HepG2 (cell line): ENCODE measurements around the gene SLCO4A1. TPM values are rescaled to one million over a fixed set of nuclear protein-coding genes. Genes with fewer than 3 reads are reported as not detected.

Experiments
- ASH2L ChIP-seq: fragments of 300-600, 200-600 bp; sonication (generic); IDR thresholded peaks from 2 replicates; pipeline ENCODE4 v1.7.0; 2017; ENCODE audit warnings: low read depth, mild to moderate bottlenecking, moderate library complexity, mixed read lengths, low read length; ENCODE audit not compliant: insufficient read length
- BRD4 ChIP-seq: sonication (generic); formaldehyde crosslinking; IDR thresholded peaks from 2 replicates; pipeline ENCODE4 v1.4.0; 2020; ENCODE audit warnings: missing genetic modification reagents
- EED ChIP-seq: sonication (generic); formaldehyde crosslinking; IDR thresholded peaks from 2 replicates; pipeline ENCODE4 v1.5.0; 2020; ENCODE audit warnings: mild to moderate bottlenecking, missing genetic modification reagents
- ETS1 ChIP-seq: sonication (generic); formaldehyde crosslinking; IDR thresholded peaks from 2 replicates; pipeline ENCODE4 v1.4.0; 2020; ENCODE audit warnings: missing genetic modification reagents
- FUBP1 ChIP-seq: sonication (generic); formaldehyde crosslinking; IDR thresholded peaks from 2 replicates; pipeline ENCODE4 v1.5.1; 2020; ENCODE audit warnings: missing genetic modification reagents, mild to moderate bottlenecking, borderline replicate concordance
- ISL2 ChIP-seq: sonication (generic); formaldehyde crosslinking; IDR thresholded peaks from 2 replicates; pipeline ENCODE4 v1.5.0; 2020; ENCODE audit warnings: missing genetic modification reagents
- MTF2 ChIP-seq: sonication (generic); formaldehyde crosslinking; IDR thresholded peaks from 2 replicates; pipeline ENCODE4 v1.5.0; 2020; ENCODE audit warnings: missing genetic modification reagents, borderline replicate concordance
- MXD1 ChIP-seq: sonication (generic); formaldehyde crosslinking; IDR thresholded peaks from 2 replicates; pipeline ENCODE4 v1.4.0; 2020; ENCODE audit warnings: mild to moderate bottlenecking, missing genetic modification reagents
- NCOA1 ChIP-seq: sonication (generic); formaldehyde crosslinking; IDR thresholded peaks from 2 replicates; pipeline ENCODE4 v1.9.0; 2021; ENCODE audit warnings: missing genetic modification reagents
- REST ChIP-seq, 2 experiments: IDR thresholded peaks; 2 replicates each; pipeline ENCODE4 v1.6.1; 2011 to 2012; ENCODE audit warnings: low read length in 2 of 2, borderline replicate concordance in 1 of 2, low read depth in 1 of 2, mild to moderate bottlenecking in 1 of 2, moderate library complexity in 1 of 2
- SMAD3 ChIP-seq: sonication (generic); formaldehyde crosslinking; IDR thresholded peaks from 2 replicates; pipeline ENCODE4 v1.4.0; 2020; ENCODE audit warnings: missing genetic modification reagents
- TBP ChIP-seq: sonication (generic); formaldehyde crosslinking; IDR thresholded peaks from 2 replicates; pipeline ENCODE4 v1.5.0; 2020; ENCODE audit warnings: missing genetic modification reagents
- ZBTB1 ChIP-seq: sonication (generic); formaldehyde crosslinking; IDR thresholded peaks from 2 replicates; pipeline ENCODE4 v1.4.0; 2020; ENCODE audit warnings: missing genetic modification reagents, borderline replicate concordance
- ZBTB2 ChIP-seq: sonication (generic); formaldehyde crosslinking; IDR thresholded peaks from 2 replicates; pipeline ENCODE4 v1.8.0; 2022; ENCODE audit warnings: low read depth, missing genetic modification reagents
- ZBTB42 ChIP-seq: sonication (generic); formaldehyde crosslinking; IDR thresholded peaks from 2 replicates; pipeline ENCODE4 v1.5.0; 2020; ENCODE audit warnings: mild to moderate bottlenecking, missing genetic modification reagents
- ZBTB7A ChIP-seq: sonication (generic); formaldehyde crosslinking; IDR thresholded peaks from 2 replicates; pipeline ENCODE4 v1.8.0; 2022; ENCODE audit warnings: mild to moderate bottlenecking, missing genetic modification reagents
- ZNF3 ChIP-seq: IDR thresholded peaks from 2 replicates; pipeline ENCODE4 v1.7.0; 2017; ENCODE audit warnings: inconsistent platforms
- ZNF350 ChIP-seq: sonication (generic); formaldehyde crosslinking; IDR thresholded peaks from 2 replicates; pipeline ENCODE4 v1.4.0; 2020; ENCODE audit warnings: mild to moderate bottlenecking, low read depth, missing genetic modification reagents, borderline replicate concordance
- ZNF552 ChIP-seq: sonication (generic); formaldehyde crosslinking; IDR thresholded peaks from 2 replicates; pipeline ENCODE4 v1.9.0; 2022; ENCODE audit warnings: missing genetic modification reagents, mild to moderate bottlenecking, borderline replicate concordance
- ZNF558 ChIP-seq: sonication (generic); formaldehyde crosslinking; IDR thresholded peaks from 2 replicates; pipeline ENCODE4 v1.9.0; 2022; ENCODE audit warnings: mild to moderate bottlenecking, missing genetic modification reagents, borderline replicate concordance
- ZSCAN25 ChIP-seq: sonication (generic); formaldehyde crosslinking; IDR thresholded peaks from 2 replicates; pipeline ENCODE4 v1.8.0; 2022; ENCODE audit warnings: mild to moderate bottlenecking, missing genetic modification reagents
- polyA plus RNA-seq, 8 experiments: library from polyadenylated mRNA; depleted of rRNA in 3 of 8; stranded (reverse) in 7 of 8; unstranded in 1 of 8; fragments of >200 nt; fragmentation: Illumina TruSeq in 4 of 8; extraction: Trizol in 4 of 8; gene quantifications; 2 replicates each; pipeline versions ENCODE4 v1.2.1 to v1.2.3, GENCODE V29; 2011 to 2016; ENCODE audit warnings: low read depth in 4 of 8, missing spikeins in 1 of 8, mixed read lengths in 1 of 8; ENCODE audit not compliant: insufficient read depth in 1 of 8
- total RNA-seq, 5 experiments: library from RNA; depleted of rRNA; stranded (reverse); fragments of >200 nt; fragmentation: Illumina TruSeq; extraction: Trizol; gene quantifications; 2 replicates each; pipeline ENCODE4 v1.2.3, GENCODE V29; 2016; ENCODE audit warnings: low read depth in 1 of 5

SLCO4A1 gene
- total and polyA plus RNA-seq, 2 of the 13 experiments (the other 11 are each of a cell fraction or from before 2014, with no cell fraction given): 55.5 to 112 TPM

GRCh38 chr20:62622178-62622876 is 20.0 kb upstream of the SLCO4A1 start (continued):
- no peak for TF ChIP-seq REST (IDR thresholded peaks at IDR 0.05; ENCODE audit: borderline replicate concordance in 1 of 2, low read depth in 1 of 2, low read length in 2 of 2)
- TF ChIP-seq NCOA1: 0 out of 2 replicates have a peak, but pooled peaks have one; percentile 5
- no peak for TF ChIP-seq ZBTB2 (CRISPR knock-in tag)
- TF ChIP-seq ASH2L: no peak
- TF ChIP-seq TBP (CRISPR knock-in tag): no peak
- no peak for TF ChIP-seq ZBTB7A (CRISPR knock-in tag)
- TF ChIP-seq ISL2: no peak
- TF ChIP-seq ZBTB42 (CRISPR knock-in tag): no peak
- peak; percentile 67; the same call in 1 of the 2 replicates for TF ChIP-seq ZSCAN25 (CRISPR knock-in tag)
- no peak for TF ChIP-seq MTF2 (CRISPR knock-in tag)
- peak; percentile 6; the same call in 1 of the 2 replicates for TF ChIP-seq MXD1
- TF ChIP-seq BRD4 (CRISPR knock-in tag): no peak
- no peak for TF ChIP-seq SMAD3 (CRISPR knock-in tag)
- TF ChIP-seq ZBTB1 (CRISPR knock-in tag): no peak
- peak; percentile 52; the same call in 1 of the 2 replicates for TF ChIP-seq EED
- 0 out of 2 replicates have a peak, but pooled peaks have one; percentile 17 for TF ChIP-seq ZNF552
- TF ChIP-seq FUBP1 (CRISPR knock-in tag): 0 out of 2 replicates have a peak, but pooled peaks have one; percentile 20
- TF ChIP-seq ZNF350 (CRISPR knock-in tag): no peak
- TF ChIP-seq ETS1: 0 out of 2 replicates have a peak, but pooled peaks have one; percentile 17
- no peak for TF ChIP-seq ZNF3
- TF ChIP-seq ZNF558 (CRISPR knock-in tag): 0 out of 2 replicates have a peak, but pooled peaks have one; percentile 34
